ENCODE measurements around the gene GAPDH.
"Not testable (repeated sequence)": the region's sequence is repeated elsewhere in the genome, so short reads cannot be mapped to it uniquely, and the experiment has no call there.

GAPDH gene

GRCh38 chr12:6493497-6494257 is 40.6 kb upstream of the GAPDH start, which contains the start of gene NCAPD2:
TSS of gene NCAPD2 (plus strand) at chr12:6494102. CDS start at chr12:6495099, 997 bp downstream.
- DNase-seq (ENCODE audit: low read depth, low spot score) = peak; percentile 55
- peak within 1 kb of the TSS; percentile 97 for H3K4me3 ChIP-seq (ENCODE audit: low read depth, low read length)
- ChIA-PET CTCF (interaction anchor here (0.7 to 2.9 kb wide), 8 partner anchors 8 to 69 kb away, joined by 3 to 14 read pairs (median 4); no protein-coding TSS in a partner anchor), POLR2A (interaction anchor here (0.6 to 1.8 kb wide), 8 partner anchors 15 to 65 kb away, joined by 3 to 25 read pairs (median 4); partner anchors contain the start of genes GAPDH and VAMP1)
- peak; percentile 24 for TF ChIP-seq CTCF (IDR thresholded peaks at IDR 0.05; ENCODE audit: insufficient read depth, low read length, missing control alignments)

- H3K4me3 ChIP-seq (ENCODE audit: low read depth, low read length) = peak overlapping the region; percentile 81
- CTCF ChIA-PET = interaction anchor here (0.8 to 1.0 kb wide), 4 partner anchors 29 to 374 kb away, joined by 3 read pairs; partner anchors contain the start of gene GAPDH
- POLR2A ChIA-PET = interaction anchor here (1.3 kb wide), 1 partner anchor 24 kb away, joined by 3 read pairs; the partner anchor contains the start of gene VAMP1
- no peak for DNase-seq (ENCODE audit: low read depth, low spot score)
- TF ChIP-seq CTCF (IDR thresholded peaks at IDR 0.05; ENCODE audit: insufficient read depth, low read length, missing control alignments) = no peak
Measured at GRCh38 chr12:6494258-6494743, 40.0 kb upstream of the GAPDH start.

- no peak for TF ChIP-seq CTCF (IDR thresholded peaks at IDR 0.05; ENCODE audit: insufficient read depth, low read length, missing control alignments)
- peak overlapping the region; percentile 81 for H3K4me3 ChIP-seq (ENCODE audit: low read depth, low read length)
- no peak for DNase-seq (ENCODE audit: low read depth, low spot score)
- ChIA-PET CTCF (interaction anchor here (0.8 to 1.0 kb wide), 4 partner anchors 29 to 373 kb away, joined by 3 read pairs; partner anchors contain the start of gene GAPDH), POLR2A (interaction anchor here (1.3 kb wide), 1 partner anchor 25 kb away, joined by 3 read pairs; the partner anchor contains the start of gene VAMP1)
Measured at GRCh38 chr12:6494968-6495367, 39.3 kb upstream of the GAPDH start.

- POLR2A ChIA-PET; DNase-seq (ENCODE audit: low read depth, low spot score); H3K4me3 ChIP-seq (ENCODE audit: low read depth, low read length): not testable (repeated sequence)
- CTCF ChIA-PET = interaction anchor here (1.4 to 1.5 kb wide), 2 partner anchors 32 to 57 kb away, joined by 3 to 4 read pairs; no protein-coding TSS in a partner anchor
Measured at GRCh38 chr12:6497291-6497690, 37.0 kb upstream of the GAPDH start.

GRCh38 chr12:6500466-6500865 is 33.9 kb upstream of the GAPDH start:
- ChIA-PET POLR2A (no interaction called here), CTCF (interaction anchor here (1.0 to 1.7 kb wide), 3 partner anchors 11 to 57 kb away, joined by 3 to 5 read pairs (median 4); no protein-coding TSS in a partner anchor)
- no peak for TF ChIP-seq CTCF (IDR thresholded peaks at IDR 0.05; ENCODE audit: insufficient read depth, low read length, missing control alignments)
- no peak for DNase-seq (ENCODE audit: low read depth, low spot score)
- H3K4me3 ChIP-seq (ENCODE audit: low read depth, low read length) = no peak overlapping the region

GRCh38 chr12:6507102-6507998 is 27.0 kb upstream of the GAPDH start:
- ChIA-PET CTCF (interaction anchor here (0.8 to 1.2 kb wide), 4 partner anchors 14 to 42 kb away, joined by 3 to 4 read pairs (median 3); partner anchors contain the start of gene MRPL51), POLR2A (interaction anchor here (0.7 to 1.1 kb wide), 2 partner anchors 27 to 28 kb away, joined by 3 to 7 read pairs; partner anchors contain the start of gene GAPDH)
- H3K4me3 ChIP-seq (ENCODE audit: low read depth, low read length) = no peak overlapping the region
- no peak for TF ChIP-seq CTCF (IDR thresholded peaks at IDR 0.05; ENCODE audit: insufficient read depth, low read length, missing control alignments)
- no peak for DNase-seq (ENCODE audit: low read depth, low spot score)
